ENCODE measurements around the gene TATDN3.

DNA sequence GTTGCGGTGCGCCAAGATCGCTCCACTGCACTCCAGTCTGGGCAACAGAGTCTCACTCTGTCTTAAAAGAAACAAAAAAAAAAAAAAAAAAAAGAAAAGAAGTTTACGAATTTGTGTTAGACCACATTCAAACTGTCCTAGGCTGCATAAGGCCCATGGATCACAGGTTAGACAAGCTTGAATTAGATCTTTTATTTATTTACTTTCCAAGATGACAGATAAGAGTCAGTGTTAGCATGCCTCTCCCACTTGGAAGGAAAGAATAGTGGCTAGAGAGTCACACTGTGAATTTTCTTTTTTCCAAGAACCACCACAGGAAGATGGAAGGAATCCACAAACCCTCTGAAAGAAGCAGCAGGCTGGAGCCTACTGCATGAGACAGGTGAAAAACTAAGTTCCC is 29.5 kb upstream of the TATDN3 start:
- TF ChIP-seq, protein P1, sequence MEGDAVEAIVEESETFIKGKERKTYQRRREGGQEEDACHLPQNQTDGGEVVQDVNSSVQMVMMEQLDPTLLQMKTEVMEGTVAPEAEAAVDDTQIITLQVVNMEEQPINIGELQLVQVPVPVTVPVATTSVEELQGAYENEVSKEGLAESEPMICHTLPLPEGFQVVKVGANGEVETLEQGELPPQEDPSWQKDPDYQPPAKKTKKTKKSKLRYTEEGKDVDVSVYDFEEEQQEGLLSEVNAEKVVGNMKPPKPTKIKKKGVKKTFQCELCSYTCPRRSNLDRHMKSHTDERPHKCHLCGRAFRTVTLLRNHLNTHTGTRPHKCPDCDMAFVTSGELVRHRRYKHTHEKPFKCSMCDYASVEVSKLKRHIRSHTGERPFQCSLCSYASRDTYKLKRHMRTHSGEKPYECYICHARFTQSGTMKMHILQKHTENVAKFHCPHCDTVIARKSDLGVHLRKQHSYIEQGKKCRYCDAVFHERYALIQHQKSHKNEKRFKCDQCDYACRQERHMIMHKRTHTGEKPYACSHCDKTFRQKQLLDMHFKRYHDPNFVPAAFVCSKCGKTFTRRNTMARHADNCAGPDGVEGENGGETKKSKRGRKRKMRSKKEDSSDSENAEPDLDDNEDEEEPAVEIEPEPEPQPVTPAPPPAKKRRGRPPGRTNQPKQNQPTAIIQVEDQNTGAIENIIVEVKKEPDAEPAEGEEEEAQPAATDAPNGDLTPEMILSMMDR (conservative IDR thresholded peaks at IDR 0.05; ENCODE audit: low read depth, low read length), result no peak
- no peak for TF ChIP-seq EZH2 (IDR thresholded peaks at IDR 0.05; ENCODE audit: borderline replicate concordance, low read depth, low read length, poor library complexity, severe bottlenecking)

All from A673 (cell line).